Neural cell (in vitro differentiated cells): Measurements from ENCODE around the gene EP400. TPM values are rescaled to one million over a fixed set of nuclear protein-coding genes. Genes with fewer than 3 reads are reported as not detected.

ENCODE experiments used
- H2AFZ ChIP-seq: fragments of 200-600, 300-800 bp; sonication (generic), shearing (Covaris generic); 2 replicates; pipeline ENCODE4 v1.6.0; 2014; ENCODE audit warnings: low read depth, mild to moderate bottlenecking, antibody characterized with exemption, low read length, moderate library complexity
- H3F3A ChIP-seq: fragments of 200-600 bp; shearing (Covaris generic); 2 replicates; pipeline ENCODE4 v1.6.1; 2016; ENCODE audit warnings: mild to moderate bottlenecking, moderate library complexity, mixed read lengths, antibody characterized with exemption, low read length; ENCODE audit not compliant: insufficient read depth, poor library complexity, severe bottlenecking
- H3K27ac ChIP-seq: fragments of 200-600, 300-800 bp; sonication (generic), shearing (Covaris generic); 2 replicates; pipeline ENCODE4 v1.5.1; 2014; ENCODE audit warnings: mild to moderate bottlenecking, low read length, moderate library complexity
- H3K27me3 ChIP-seq: fragments of 300-800, 200-600 bp; sonication (generic), shearing (Covaris generic); 2 replicates; pipeline ENCODE4 v1.6.0; 2014; ENCODE audit warnings: mild to moderate bottlenecking, low read depth, low read length, moderate library complexity; ENCODE audit not compliant: insufficient read depth
- H3K36me3 ChIP-seq: fragments of 300-800, 200-600 bp; sonication (generic), shearing (Covaris generic); 2 replicates; pipeline ENCODE4 v1.5.1; 2014; ENCODE audit warnings: mild to moderate bottlenecking, antibody characterized with exemption, low read length, moderate library complexity; ENCODE audit not compliant: insufficient read depth
- H3K4me2 ChIP-seq: fragments of 300-800, 200-600 bp; sonication (generic), shearing (Covaris generic); 2 replicates; pipeline ENCODE4 v1.6.0; 2014; ENCODE audit warnings: mild to moderate bottlenecking, low read length
- H3K4me3 ChIP-seq: fragments of 300-800, 200-600 bp; sonication (generic), shearing (Covaris generic); 2 replicates; pipeline ENCODE4 v1.5.1; 2014; ENCODE audit warnings: mild to moderate bottlenecking, low read length, moderate library complexity
- H3K79me2 ChIP-seq: fragments of 200-600 bp; shearing (Covaris generic); replicated peaks from 2 replicates; pipeline ENCODE4 v1.6.0; 2014; ENCODE audit warnings: mild to moderate bottlenecking, low read length, moderate library complexity; ENCODE audit not compliant: insufficient read depth
- H3K9ac ChIP-seq: fragments of 300-800, 200-600 bp; sonication (generic), shearing (Covaris generic); 2 replicates; pipeline ENCODE4 v1.6.1; 2016; ENCODE audit warnings: mild to moderate bottlenecking, low read length, mixed read lengths
- H3K9me2 ChIP-seq: fragments of 200-600 bp; shearing (Covaris generic); 2 replicates; pipeline ENCODE4 v1.6.1; 2016; ENCODE audit warnings: mild to moderate bottlenecking, low read length, mixed read lengths; ENCODE audit not compliant: insufficient read depth
- H3K9me3 ChIP-seq: fragments of 200-600, 300-800 bp; sonication (generic), shearing (Covaris generic); 2 replicates; pipeline ENCODE4 v1.6.1; 2016; ENCODE audit warnings: mild to moderate bottlenecking, mixed run types, low read length, moderate library complexity, mixed read lengths
- H4K20me1 ChIP-seq: fragments of 200-600 bp; shearing (Covaris generic); 2 replicates; pipeline ENCODE4 v1.6.1; 2016; ENCODE audit warnings: mild to moderate bottlenecking, mixed run types; ENCODE audit not compliant: insufficient read depth
- CTCF ChIP-seq: fragments of 450-650 bp; IDR thresholded peaks from 2 replicates; pipeline ENCODE4 v1.5.1; 2014; ENCODE audit warnings: antibody characterized with exemption, mild to moderate bottlenecking, moderate library complexity; ENCODE audit not compliant: poor library complexity, severe bottlenecking
- EP300 ChIP-seq: fragments of 450-650 bp; conservative IDR thresholded peaks from 2 replicates; pipeline ENCODE4 v1.6.1; 2014; ENCODE audit warnings: antibody characterized with exemption, mild to moderate bottlenecking, moderate library complexity; ENCODE audit not compliant: poor library complexity, severe bottlenecking
- EZH2 ChIP-seq: fragments of 200-600, 300-800 bp; shearing (Covaris generic), sonication (generic); IDR thresholded peaks from 2 replicates; pipeline ENCODE4 v1.6.1; 2014; ENCODE audit warnings: antibody characterized with exemption, low read length, borderline replicate concordance, mild to moderate bottlenecking; ENCODE audit not compliant: insufficient read depth, poor library complexity, severe bottlenecking
- MXI1 ChIP-seq: fragments of 450-650 bp; conservative IDR thresholded peaks from 2 replicates; pipeline ENCODE4 v1.6.1; 2014; ENCODE audit warnings: antibody characterized with exemption, mild to moderate bottlenecking; ENCODE audit not compliant: poor library complexity, severe bottlenecking
- POLR2AphosphoS5 ChIP-seq: IDR thresholded peaks from 2 replicates; pipeline ENCODE4 v1.6.1; 2012
- RAD21 ChIP-seq: fragments of 450-650 bp; conservative IDR thresholded peaks from 2 replicates; pipeline ENCODE4 v1.6.1; 2014; ENCODE audit warnings: antibody characterized with exemption, mild to moderate bottlenecking, moderate library complexity
- REST ChIP-seq: IDR thresholded peaks from 2 replicates; pipeline ENCODE4 v1.6.1; 2012; ENCODE audit warnings: borderline replicate concordance
- polyA plus RNA-seq: library from polyadenylated mRNA; depleted of rRNA; stranded (reverse); fragments of >200 nt; gene quantifications from 2 replicates; pipeline ENCODE4 v1.2.3, GENCODE V29; 2014

Gene EP400
- polyA plus RNA-seq, 1 donor from 2014 or later: 19.4 TPM

- Histone ChIP-seq H3K36me3 (no peaks in the 10 kb centered on the region), H3K27me3 (no peaks in the 10 kb centered on the region)
Measured at GRCh38 chr12:131917139-131917710, 32.5 kb upstream of the EP400 start.

GRCh38 chr12:131917711-131918306, 31.9 kb upstream of the EP400 start:
- H3K36me3 ChIP-seq: no peaks in the 10 kb centered on the region
- H3K4me2 ChIP-seq: no peak overlapping the region
- H4K20me1 ChIP-seq: no peaks in the 10 kb centered on the region
- no peak overlapping the region for H3K27ac ChIP-seq
- no peaks in the 10 kb centered on the region for H3K9me2 ChIP-seq
- no peaks in the 10 kb centered on the region for H3K27me3 ChIP-seq
- no peaks in the 10 kb centered on the region for H3K79me2 ChIP-seq
- no peaks in the 10 kb centered on the region for H3K9me3 ChIP-seq
- no peak overlapping the region for H3K9ac ChIP-seq
- H3F3A ChIP-seq: no peaks in the 10 kb centered on the region
- H2AFZ ChIP-seq: no peak overlapping the region
- no peak for TF ChIP-seq MXI1
- TF ChIP-seq CTCF: no peak
- TF ChIP-seq EZH2: no peak
- no peak for TF ChIP-seq POLR2AphosphoS5
- no peak overlapping the region for H3K4me3 ChIP-seq

More at GRCh38 chr12:131917139-131917710, 32.5 kb upstream of the EP400 start:
- no peaks in the 10 kb centered on the region for H3K9me2 ChIP-seq
- no peak overlapping the region for H3K9ac ChIP-seq
- no peaks in the 10 kb centered on the region for H3K9me3 ChIP-seq
- no peak overlapping the region for H2AFZ ChIP-seq
- no peaks in the 10 kb centered on the region for H4K20me1 ChIP-seq
- no peaks in the 10 kb centered on the region for H3K79me2 ChIP-seq
- H3F3A ChIP-seq: no peaks in the 10 kb centered on the region
- H3K4me2 ChIP-seq: no peak overlapping the region
- H3K4me3 ChIP-seq: no peak overlapping the region
- no peak overlapping the region for H3K27ac ChIP-seq
- TF ChIP-seq REST (no peak), MXI1 (no peak), RAD21 (no peak), POLR2AphosphoS5 (no peak), EP300 (no peak), EZH2 (no peak)
